SIG-M5 treated with dmso at 0.1 percent for 504 hours (cell line): ENCODE results near the gene FAM229A.
A peak's percentile ranks its signal among the peaks of the same experiment; 100 is the strongest.
"Not testable (repeated sequence)": the region's sequence is repeated elsewhere in the genome, so short reads cannot be mapped to it uniquely, and the experiment has no call there.

Experiments
- DNase-seq: peaks from one replicate; lab custom pipeline; 2025; ENCODE audit not compliant: unreplicated experiment; lab: John Stamatoyannopoulos, UW

The FAM229A gene

GRCh38 chr1:32362474-32363313 lies at the start of gene FAM229A, which contains the start of gene TSSK3:
Gene FAM229A (minus strand): TSS chr1:32362485. CDS start chr1:32362091, 394 bp downstream.
Gene TSSK3 (plus strand): TSS chr1:32362539. CDS start chr1:32362702, 163 bp downstream.
- no peak for DNase-seq

- DNase-seq = no peak
These were observed 49.0 kb upstream of the FAM229A start for GRCh38 chr1:32411261-32411660.

- DNase-seq = no peak
These were observed 44.4 kb upstream of the FAM229A start for GRCh38 chr1:32406629-32407111.

- DNase-seq = no peak
These were observed 43.6 kb upstream of the FAM229A start for GRCh38 chr1:32405672-32406467.

- DNase-seq = no peak
These were observed 42.7 kb upstream of the FAM229A start for GRCh38 chr1:32404946-32405345.

GRCh38 chr1:32400876-32401631 lies 38.8 kb upstream of the FAM229A start:
- peak; percentile 14 for DNase-seq

GRCh38 chr1:32399843-32400242 lies 37.6 kb upstream of the FAM229A start:
- DNase-seq = no peak

GRCh38 chr1:32398401-32398800 lies 36.1 kb upstream of the FAM229A start:
- no peak for DNase-seq

GRCh38 chr1:32396524-32396923 lies 34.2 kb upstream of the FAM229A start:
- DNase-seq = not testable (repeated sequence)

- DNase-seq = no peak
These were observed 32.7 kb upstream of the FAM229A start for GRCh38 chr1:32394890-32395432.

GRCh38 chr1:32394141-32394889 lies 32.0 kb upstream of the FAM229A start, which contains the start of gene BSDC1:
Gene BSDC1 (minus strand): TSS chr1:32394441. CDS start chr1:32394414, 27 bp downstream.
- DNase-seq = peak; percentile 97

- DNase-seq = no peak
These were observed 31.5 kb upstream of the FAM229A start for GRCh38 chr1:32393832-32394140.

- no peak for DNase-seq
These were observed 30.9 kb upstream of the FAM229A start for GRCh38 chr1:32393136-32393535.

GRCh38 chr1:32392325-32392724 lies 30.0 kb upstream of the FAM229A start:
- no peak for DNase-seq

- no peak for DNase-seq
These were observed 28.9 kb upstream of the FAM229A start for GRCh38 chr1:32390904-32391870.

- no peak for DNase-seq
These were observed 26.4 kb upstream of the FAM229A start for GRCh38 chr1:32388641-32389040.

- DNase-seq = no peak
These were observed 24.5 kb upstream of the FAM229A start for GRCh38 chr1:32386676-32387392.

- no peak for DNase-seq
These were observed 17.8 kb upstream of the FAM229A start for GRCh38 chr1:32380057-32380456.
